Colonic mucosa (tissue), 4 donors: ENCODE measurements around the gene CASD1. TPM values are rescaled to one million over a fixed set of nuclear protein-coding genes. Genes with fewer than 3 reads are reported as not detected.

Experiments
- DNase-seq: peaks from one replicate; pipeline ENCODE4 v3.0.0-alpha.2; 2020
- H3K27ac ChIP-seq: fragments of 200-600 bp; one replicate; pipeline ENCODE4 v1.8.0; 2021
- H3K27me3 ChIP-seq: fragments of 200-600 bp; one replicate; pipeline ENCODE4 v1.8.0; 2021
- H3K36me3 ChIP-seq: fragments of 200-600 bp; one replicate; pipeline ENCODE4 v1.8.0; 2021
- H3K4me1 ChIP-seq: fragments of 200-600 bp; one replicate; pipeline ENCODE4 v1.8.0; 2021; ENCODE audit warnings: mild to moderate bottlenecking
- H3K4me3 ChIP-seq: fragments of 200-600 bp; one replicate; pipeline ENCODE4 v1.8.0; 2021
- H3K9ac ChIP-seq, 2 donors: one replicate each; pipeline ENCODE4 v1.7.0; 2013; ENCODE audit warnings: control low read depth in 2 of 2, low read depth in 2 of 2, low read length in 2 of 2
- H3K9me3 ChIP-seq: fragments of 200-600 bp; one replicate; pipeline ENCODE4 v1.8.0; 2021
- intact Hi-C: fragments of 100-400 bp; cut with DNase I; formaldehyde crosslinking; loops from one replicate; pipeline ENCODE4 v1.14.1; 2022
- total RNA-seq, 2 donors: library from RNA; stranded (reverse); fragmentation: NEBNext Ultra II Directional in 1 of 2; extraction: Animal tissue kit (Norgen Biotek cat#: 25700) in 1 of 2; gene quantifications; one replicate each; pipeline ENCODE4 v1.2.1, GENCODE V29; 2021
- TF ChIP-seq, protein P1 (sequence below): fragments of 200-600 bp; IDR thresholded peaks from one replicate; pipeline ENCODE4 v1.8.0; 2022; ENCODE audit warnings: antibody characterized with exemption, mild to moderate bottlenecking
- donor health status: healthy.
- donor health status: DM: no; HTN: no; CAD: no.
- donor health status: DM: no; HTN: no; CAD: no.

CASD1 gene
- total RNA-seq, 2 donors from 2014 or later = 39.7 to 54.4 TPM

DNA sequence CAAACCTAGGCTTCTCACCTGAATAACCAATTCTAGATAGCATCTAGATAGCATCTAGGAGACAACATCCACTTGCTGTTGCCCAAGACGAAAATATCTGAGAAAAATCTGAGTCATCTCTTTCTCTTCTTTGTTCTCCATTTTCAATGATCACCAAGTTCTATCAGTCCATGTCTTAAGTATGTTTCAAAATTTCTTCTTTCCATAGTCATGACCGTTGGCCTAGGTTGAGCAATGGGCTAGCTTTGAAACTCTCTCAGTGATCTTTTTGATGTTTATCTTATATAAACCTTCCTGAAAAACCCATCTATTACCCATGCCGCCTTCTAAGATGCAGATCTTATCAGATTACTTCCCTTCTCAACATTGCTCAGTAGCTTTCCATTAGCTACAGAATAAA lies 23.4 kb upstream of the CASD1 start:
- no peak for DNase-seq
- Histone ChIP-seq H3K36me3 (no peaks in the 10 kb centered on the region), H3K9me3 (no peaks in the 10 kb centered on the region), H3K4me3 (no peak overlapping the region), H3K9ac (no peak overlapping the region), H3K4me1 (no peaks in the 10 kb centered on the region), H3K27me3 (no peaks in the 10 kb centered on the region), H3K27ac (no peak overlapping the region)
- intact Hi-C loops = no loop called here
- TF ChIP-seq, protein P1, sequence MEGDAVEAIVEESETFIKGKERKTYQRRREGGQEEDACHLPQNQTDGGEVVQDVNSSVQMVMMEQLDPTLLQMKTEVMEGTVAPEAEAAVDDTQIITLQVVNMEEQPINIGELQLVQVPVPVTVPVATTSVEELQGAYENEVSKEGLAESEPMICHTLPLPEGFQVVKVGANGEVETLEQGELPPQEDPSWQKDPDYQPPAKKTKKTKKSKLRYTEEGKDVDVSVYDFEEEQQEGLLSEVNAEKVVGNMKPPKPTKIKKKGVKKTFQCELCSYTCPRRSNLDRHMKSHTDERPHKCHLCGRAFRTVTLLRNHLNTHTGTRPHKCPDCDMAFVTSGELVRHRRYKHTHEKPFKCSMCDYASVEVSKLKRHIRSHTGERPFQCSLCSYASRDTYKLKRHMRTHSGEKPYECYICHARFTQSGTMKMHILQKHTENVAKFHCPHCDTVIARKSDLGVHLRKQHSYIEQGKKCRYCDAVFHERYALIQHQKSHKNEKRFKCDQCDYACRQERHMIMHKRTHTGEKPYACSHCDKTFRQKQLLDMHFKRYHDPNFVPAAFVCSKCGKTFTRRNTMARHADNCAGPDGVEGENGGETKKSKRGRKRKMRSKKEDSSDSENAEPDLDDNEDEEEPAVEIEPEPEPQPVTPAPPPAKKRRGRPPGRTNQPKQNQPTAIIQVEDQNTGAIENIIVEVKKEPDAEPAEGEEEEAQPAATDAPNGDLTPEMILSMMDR = no peak

DNA sequence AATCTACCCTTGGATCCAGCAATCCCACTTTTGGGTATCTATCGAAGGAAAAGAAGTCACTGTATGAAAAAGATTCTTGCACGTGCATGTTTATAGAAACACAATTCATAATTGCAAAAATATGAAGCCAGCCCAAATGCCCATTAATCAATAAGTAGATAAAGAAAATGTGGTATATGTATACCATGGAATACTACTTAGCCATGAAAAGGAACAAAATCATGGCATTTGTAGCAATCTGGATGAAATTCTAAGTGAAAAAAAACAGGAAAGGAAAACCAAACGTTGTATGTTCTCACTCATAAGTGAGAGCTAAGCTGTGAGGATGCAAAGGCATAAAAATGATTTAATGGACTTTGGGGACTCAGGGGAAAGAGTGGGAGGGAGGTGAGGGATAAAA lies 18.2 kb upstream of the CASD1 start:
- TF ChIP-seq, protein P1 = no peak
- intact Hi-C loops = no loop called here
- Histone ChIP-seq H3K27ac (no peak overlapping the region), H3K9me3 (no peaks in the 10 kb centered on the region), H3K4me1 (no peaks in the 10 kb centered on the region), H3K4me3 (no peak overlapping the region), H3K9ac (no peak overlapping the region), H3K36me3 (no peaks in the 10 kb centered on the region), H3K27me3 (no peaks in the 10 kb centered on the region)
- no peak for DNase-seq

DNA sequence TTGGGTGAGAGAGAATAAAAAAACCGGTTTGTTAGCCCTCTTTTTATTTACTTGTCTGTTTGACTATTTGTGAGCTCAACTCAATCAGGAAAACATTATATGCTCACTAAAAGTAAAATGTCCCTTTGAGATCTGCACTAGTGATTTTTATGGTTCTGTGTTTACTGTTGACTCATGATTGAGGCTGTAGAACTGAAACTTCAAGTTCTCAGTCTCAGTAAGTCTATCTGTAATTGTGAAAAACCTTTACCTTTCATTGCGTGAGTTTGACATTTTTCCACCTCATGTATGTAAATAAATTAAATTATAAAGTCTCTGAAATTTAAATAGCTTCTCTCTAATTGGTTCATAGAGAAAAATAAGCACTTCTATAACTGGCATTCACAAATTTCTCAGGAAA lies 17.0 kb upstream of the CASD1 start:
- intact Hi-C loops = no loop called here
- H3K4me1 ChIP-seq = no peaks in the 10 kb centered on the region
- H3K4me3 ChIP-seq = no peak overlapping the region
- H3K27me3 ChIP-seq = no peaks in the 10 kb centered on the region
- TF ChIP-seq, protein P1 = no peak
- DNase-seq = no peak
- H3K9ac ChIP-seq = no peak overlapping the region
- H3K36me3 ChIP-seq = no peaks in the 10 kb centered on the region
- H3K9me3 ChIP-seq = no peaks in the 10 kb centered on the region
- H3K27ac ChIP-seq = no peak overlapping the region

DNA sequence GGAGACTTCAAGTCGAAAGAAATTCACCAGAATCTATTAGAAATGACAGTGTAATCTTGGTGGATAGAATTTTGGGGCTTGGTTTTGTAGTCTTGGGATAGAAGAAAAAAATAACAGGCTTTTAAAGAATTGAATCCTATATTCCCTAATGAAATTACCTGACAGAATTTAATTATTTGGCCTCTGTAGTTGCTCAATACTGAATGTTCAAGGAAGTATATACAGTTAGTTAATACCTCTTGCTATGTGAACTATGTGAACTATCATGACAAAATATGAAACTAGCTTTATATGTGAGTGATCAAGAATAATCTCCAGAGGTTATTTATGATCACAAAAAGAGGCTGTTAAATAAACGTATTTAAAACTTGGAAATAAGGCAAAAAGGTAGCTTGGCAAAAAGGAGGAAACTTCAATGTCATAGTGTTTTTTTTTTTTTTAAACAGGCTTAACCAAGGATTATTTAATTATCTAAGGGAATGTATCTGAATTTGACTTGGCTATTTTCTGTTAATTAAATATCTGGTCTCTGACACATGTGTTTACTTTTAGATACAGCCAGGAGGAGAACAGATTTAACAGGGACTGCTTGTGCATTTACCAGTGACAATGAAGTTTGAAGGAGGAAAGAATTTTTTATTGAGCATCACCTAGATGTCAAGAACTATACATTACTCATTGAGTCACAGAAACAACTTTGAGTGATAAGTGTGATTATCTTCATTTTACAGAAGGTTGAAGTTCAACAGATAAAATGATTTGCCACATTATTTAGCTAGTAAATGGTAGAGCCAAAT lies 11.5 kb upstream of the CASD1 start:
- TF ChIP-seq, protein P1 = no peak
- no peaks in the 10 kb centered on the region for H3K27me3 ChIP-seq
- DNase-seq = no peak
- no peaks in the 10 kb centered on the region for H3K9me3 ChIP-seq
- no peak overlapping the region for H3K4me3 ChIP-seq
- intact Hi-C loops = no loop called here
- H3K36me3 ChIP-seq = no peaks in the 10 kb centered on the region
- no peak overlapping the region for H3K27ac ChIP-seq
- H3K4me1 ChIP-seq = no peaks in the 10 kb centered on the region
- no peak overlapping the region for H3K9ac ChIP-seq

DNA sequence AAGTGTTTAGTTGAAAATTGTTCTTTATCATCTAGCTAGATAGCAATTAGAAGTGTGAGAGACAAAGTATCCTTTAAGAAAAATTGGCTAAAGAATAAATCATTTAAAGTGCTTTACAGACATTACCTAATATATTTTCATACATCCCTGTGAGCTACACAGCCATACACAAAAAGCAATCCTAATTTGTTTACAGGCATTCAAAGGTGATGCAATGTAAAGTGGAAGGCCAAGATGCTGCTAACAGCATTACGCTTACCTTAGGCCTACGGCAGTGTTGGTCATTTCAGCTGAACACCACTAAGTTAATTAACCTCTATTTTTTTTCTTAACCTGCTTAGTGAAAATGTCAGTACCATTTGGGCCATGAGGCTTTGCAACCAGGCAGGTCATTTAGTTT lies 10.7 kb upstream of the CASD1 start:
- no peak overlapping the region for H3K9ac ChIP-seq
- H3K9me3 ChIP-seq = no peaks in the 10 kb centered on the region
- H3K36me3 ChIP-seq = no peaks in the 10 kb centered on the region
- TF ChIP-seq, protein P1 = no peak
- no peaks in the 10 kb centered on the region for H3K27me3 ChIP-seq
- no peak overlapping the region for H3K27ac ChIP-seq
- no peaks in the 10 kb centered on the region for H3K4me1 ChIP-seq
- no peak overlapping the region for H3K4me3 ChIP-seq
- no peak for DNase-seq
- intact Hi-C loops = no loop called here
